GM12865 (cell line): ENCODE results near the gene ASB11.

ENCODE experiments used
- DNase-seq: peaks from one replicate; pipeline ENCODE4 v3.0.0; 2010; ENCODE audit warnings: low read depth
- H3K4me3 ChIP-seq: 2 replicates; pipeline ENCODE4 v1.5.1; 2011; ENCODE audit warnings: mild to moderate bottlenecking, low read depth, low read length, control low read depth
- TF ChIP-seq, protein P1 (sequence below): IDR thresholded peaks from 2 replicates; pipeline ENCODE4 v1.5.1; 2011; ENCODE audit warnings: low read length, control low read depth, low read depth, inconsistent platforms; ENCODE audit not compliant: insufficient read depth; ENCODE audit errors: missing control alignments

ASB11 gene

GRCh38 chrX:15269618-15270521 lies 45.6 kb downstream of the ASB11 start, which contains the start of gene ASB9:
Gene ASB9 (minus strand): TSS chrX:15270083. CDS start chrX:15269874, 209 bp downstream.
- peak; percentile 22 for DNase-seq
- H3K4me3 ChIP-seq: no peak within 1 kb of the TSS

DNA sequence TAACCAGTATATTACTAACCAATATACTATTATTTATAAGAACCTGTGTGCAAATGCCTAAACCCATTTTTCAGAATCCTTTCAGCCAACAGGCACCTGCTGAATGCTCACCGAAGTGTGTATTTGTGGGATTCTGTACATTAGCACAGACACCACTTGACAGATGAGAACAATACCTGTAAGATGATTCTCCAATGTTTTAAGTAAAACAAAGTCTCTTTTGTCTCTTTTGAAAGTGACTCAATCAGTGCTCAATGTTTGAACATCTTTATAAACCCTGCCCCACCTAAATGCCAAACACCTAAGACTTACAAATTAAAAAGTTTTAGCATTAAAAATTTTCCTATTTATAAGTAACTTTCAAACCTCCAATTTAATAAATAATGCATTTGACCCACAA lies 46.3 kb downstream of the ASB11 start:
- no peak overlapping the region for H3K4me3 ChIP-seq
- no peak for DNase-seq
- TF ChIP-seq, protein P1, sequence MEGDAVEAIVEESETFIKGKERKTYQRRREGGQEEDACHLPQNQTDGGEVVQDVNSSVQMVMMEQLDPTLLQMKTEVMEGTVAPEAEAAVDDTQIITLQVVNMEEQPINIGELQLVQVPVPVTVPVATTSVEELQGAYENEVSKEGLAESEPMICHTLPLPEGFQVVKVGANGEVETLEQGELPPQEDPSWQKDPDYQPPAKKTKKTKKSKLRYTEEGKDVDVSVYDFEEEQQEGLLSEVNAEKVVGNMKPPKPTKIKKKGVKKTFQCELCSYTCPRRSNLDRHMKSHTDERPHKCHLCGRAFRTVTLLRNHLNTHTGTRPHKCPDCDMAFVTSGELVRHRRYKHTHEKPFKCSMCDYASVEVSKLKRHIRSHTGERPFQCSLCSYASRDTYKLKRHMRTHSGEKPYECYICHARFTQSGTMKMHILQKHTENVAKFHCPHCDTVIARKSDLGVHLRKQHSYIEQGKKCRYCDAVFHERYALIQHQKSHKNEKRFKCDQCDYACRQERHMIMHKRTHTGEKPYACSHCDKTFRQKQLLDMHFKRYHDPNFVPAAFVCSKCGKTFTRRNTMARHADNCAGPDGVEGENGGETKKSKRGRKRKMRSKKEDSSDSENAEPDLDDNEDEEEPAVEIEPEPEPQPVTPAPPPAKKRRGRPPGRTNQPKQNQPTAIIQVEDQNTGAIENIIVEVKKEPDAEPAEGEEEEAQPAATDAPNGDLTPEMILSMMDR: no peak

More at GRCh38 chrX:15269618-15270521, 45.6 kb downstream of the ASB11 start, which contains the start of gene ASB9:
- TF ChIP-seq, protein P1: no peak

GRCh38 chrX:15254852-15255251 lies 60.6 kb downstream of the ASB11 start:
- DNase-seq: no peak
- no peak overlapping the region for H3K4me3 ChIP-seq
- TF ChIP-seq, protein P1: no peak

DNA sequence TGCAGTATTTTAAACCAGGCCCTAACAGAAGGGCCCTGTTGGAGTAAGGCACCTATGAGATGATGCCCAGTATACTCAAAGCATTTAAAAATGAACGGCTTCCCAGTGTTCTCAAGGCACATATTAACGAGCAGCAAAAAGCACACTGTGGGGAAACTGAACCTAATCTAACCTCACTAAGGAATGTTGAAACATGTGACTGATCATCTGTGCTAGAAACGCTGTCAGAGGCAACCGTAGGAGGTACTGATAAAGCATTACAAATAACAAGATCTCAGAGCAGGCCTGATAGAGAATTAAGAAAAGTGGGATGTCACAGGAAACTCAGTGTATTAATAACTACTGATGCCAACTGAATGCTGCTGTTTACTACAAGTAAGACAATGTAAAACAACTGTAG lies 69.5 kb downstream of the ASB11 start:
- no peak overlapping the region for H3K4me3 ChIP-seq
- TF ChIP-seq, protein P1: no peak
- DNase-seq: no peak

DNA sequence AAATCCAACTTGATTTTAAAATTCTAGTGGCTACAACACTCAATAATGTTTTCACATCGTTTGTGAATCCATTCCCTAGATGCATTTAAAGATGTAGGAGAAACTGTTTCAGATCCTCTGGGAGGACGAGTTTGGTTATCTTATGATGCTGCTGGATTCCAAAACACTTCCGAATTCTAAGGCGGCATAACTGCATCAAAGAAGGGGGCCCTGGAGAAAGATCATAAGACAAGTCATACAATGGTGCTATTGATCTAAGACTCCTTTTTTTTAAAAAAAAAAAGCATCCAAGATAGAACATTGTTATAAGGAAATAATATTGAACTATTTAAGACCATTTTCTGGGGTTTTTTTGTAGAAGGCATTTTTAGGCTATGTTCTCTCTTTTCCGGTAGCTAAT lies 71.0 kb downstream of the ASB11 start:
- no peak for DNase-seq
- H3K4me3 ChIP-seq: no peak overlapping the region
- TF ChIP-seq, protein P1: no peak

DNA sequence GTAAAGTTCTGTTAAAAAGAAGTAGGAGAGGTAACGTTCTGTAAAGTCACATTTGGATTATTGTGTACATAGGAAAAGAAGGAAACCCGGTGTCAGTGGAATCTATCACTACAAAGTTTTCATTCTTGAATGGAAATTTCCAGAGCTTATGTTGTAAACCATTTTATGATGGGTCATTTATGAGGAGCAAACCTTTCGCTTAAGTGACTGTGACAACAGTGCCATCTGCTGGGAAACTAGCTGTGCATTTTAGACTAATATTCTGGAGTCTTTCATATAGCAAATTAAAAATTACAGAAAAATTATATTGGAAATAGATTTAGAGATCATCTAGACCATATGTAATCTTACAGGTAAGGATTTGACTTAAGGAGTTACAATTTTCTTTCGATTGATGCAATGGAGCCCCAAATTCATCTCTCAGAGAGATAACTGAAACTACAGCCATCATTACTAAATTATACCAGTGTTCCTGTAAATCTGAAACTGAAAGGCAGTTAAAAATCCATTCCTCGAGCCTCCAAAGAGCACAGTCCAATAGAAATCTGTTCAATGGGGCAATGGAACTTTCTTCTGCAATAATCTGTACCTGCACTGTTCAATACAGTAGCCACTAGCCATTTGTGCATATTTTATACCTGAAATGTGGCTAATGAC lies 72.4 kb downstream of the ASB11 start:
- TF ChIP-seq, protein P1: peak; percentile 33
- H3K4me3 ChIP-seq: no peak overlapping the region
- DNase-seq: peak; percentile 44
